Fibroblast of villous mesenchyme (primary cell): ENCODE data around the gene HK1. TPM values are rescaled to one million over a fixed set of nuclear protein-coding genes. Genes with fewer than 3 reads are reported as not detected.

Source experiments
- DNase-seq: peaks from one replicate; pipeline ENCODE4 v3.0.0-alpha.2; 2010; ENCODE audit warnings: low read depth
- H3K4me3 ChIP-seq: 2 replicates; pipeline ENCODE4 v1.5.1; 2011; ENCODE audit warnings: low read depth, mild to moderate bottlenecking, low read length
- total RNA-seq: library from RNA; depleted of rRNA; stranded (reverse); fragments of >200 nt; gene quantifications from 2 replicates; pipeline ENCODE4 v1.2.3, GENCODE V29; 2012
- TF ChIP-seq, protein P1 (sequence below): IDR thresholded peaks from 2 replicates; pipeline ENCODE4 v1.5.1; 2012; ENCODE audit warnings: low read depth, mild to moderate bottlenecking, low read length; ENCODE audit not compliant: insufficient read depth

The HK1 gene
- total RNA-seq, result 86.7 and 91.1 TPM in 2 replicates

DNA sequence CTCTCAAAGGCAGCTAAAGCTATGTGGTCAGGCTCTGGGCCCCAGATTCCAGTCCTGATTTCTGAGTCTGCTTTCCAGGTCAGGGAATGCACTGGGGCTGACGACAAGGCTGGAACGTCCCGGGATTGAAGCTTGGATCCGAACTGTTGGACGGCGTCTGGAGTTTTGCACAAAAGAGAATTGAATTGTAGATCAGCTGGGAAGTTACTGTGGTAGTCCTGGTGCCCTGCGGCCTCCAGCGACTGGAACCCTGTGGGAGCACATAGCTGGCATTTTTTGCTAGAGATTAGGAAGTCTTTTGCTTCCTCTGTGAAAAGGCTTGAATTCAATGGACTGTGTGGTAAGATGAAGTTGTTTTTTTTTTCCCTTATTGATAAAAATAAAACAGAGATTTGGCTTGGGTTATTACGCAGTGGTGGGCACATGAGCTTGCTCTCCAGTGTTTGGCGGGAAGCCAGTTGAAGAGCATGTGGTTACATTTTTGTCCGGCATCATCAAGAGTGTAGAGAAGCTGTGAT is at the start of gene HK1:
TSS of gene HK1 (plus strand) at position 51 of the 518 bp plus-strand sequence.
- TF ChIP-seq, protein P1, sequence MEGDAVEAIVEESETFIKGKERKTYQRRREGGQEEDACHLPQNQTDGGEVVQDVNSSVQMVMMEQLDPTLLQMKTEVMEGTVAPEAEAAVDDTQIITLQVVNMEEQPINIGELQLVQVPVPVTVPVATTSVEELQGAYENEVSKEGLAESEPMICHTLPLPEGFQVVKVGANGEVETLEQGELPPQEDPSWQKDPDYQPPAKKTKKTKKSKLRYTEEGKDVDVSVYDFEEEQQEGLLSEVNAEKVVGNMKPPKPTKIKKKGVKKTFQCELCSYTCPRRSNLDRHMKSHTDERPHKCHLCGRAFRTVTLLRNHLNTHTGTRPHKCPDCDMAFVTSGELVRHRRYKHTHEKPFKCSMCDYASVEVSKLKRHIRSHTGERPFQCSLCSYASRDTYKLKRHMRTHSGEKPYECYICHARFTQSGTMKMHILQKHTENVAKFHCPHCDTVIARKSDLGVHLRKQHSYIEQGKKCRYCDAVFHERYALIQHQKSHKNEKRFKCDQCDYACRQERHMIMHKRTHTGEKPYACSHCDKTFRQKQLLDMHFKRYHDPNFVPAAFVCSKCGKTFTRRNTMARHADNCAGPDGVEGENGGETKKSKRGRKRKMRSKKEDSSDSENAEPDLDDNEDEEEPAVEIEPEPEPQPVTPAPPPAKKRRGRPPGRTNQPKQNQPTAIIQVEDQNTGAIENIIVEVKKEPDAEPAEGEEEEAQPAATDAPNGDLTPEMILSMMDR, result no peak
- DNase-seq, result peak; percentile 55
- H3K4me3 ChIP-seq, result no peak within 1 kb of the TSS

DNA sequence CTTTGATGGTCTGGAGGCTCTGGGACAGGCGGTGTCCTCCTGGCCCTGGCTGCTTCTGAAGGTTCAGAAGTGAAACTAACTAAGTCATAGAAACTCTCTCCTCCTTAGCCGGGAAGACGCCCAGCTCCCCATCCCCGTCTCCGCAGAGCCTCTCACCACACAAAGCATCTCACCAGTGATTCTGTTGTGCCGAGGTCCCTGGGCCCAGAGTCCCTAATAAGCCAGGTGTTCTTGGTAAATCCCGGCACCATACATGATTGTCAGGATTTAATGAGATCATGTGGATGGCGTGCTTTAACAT is 48.7 kb upstream of the HK1 start:
- no peak overlapping the region for H3K4me3 ChIP-seq
- TF ChIP-seq, protein P1, result no peak
- no peak for DNase-seq

- DNase-seq, result no peak
- no peak overlapping the region for H3K4me3 ChIP-seq
- TF ChIP-seq, protein P1, result no peak
Observed at GRCh38 chr10:69230128-69230527, 48.2 kb upstream of the HK1 start.

- H3K4me3 ChIP-seq, result no peak overlapping the region
- TF ChIP-seq, protein P1, result no peak
- DNase-seq, result peak; percentile 68
Observed at GRCh38 chr10:69232252-69232651, 46.0 kb upstream of the HK1 start.

- no peak overlapping the region for H3K4me3 ChIP-seq
- TF ChIP-seq, protein P1, result no peak
- DNase-seq, result no peak
Observed at GRCh38 chr10:69232736-69233480, 45.4 kb upstream of the HK1 start.

- H3K4me3 ChIP-seq, result no peak overlapping the region
- no peak for DNase-seq
- TF ChIP-seq, protein P1, result no peak
Observed at GRCh38 chr10:69234447-69234846, 43.8 kb upstream of the HK1 start.

DNA sequence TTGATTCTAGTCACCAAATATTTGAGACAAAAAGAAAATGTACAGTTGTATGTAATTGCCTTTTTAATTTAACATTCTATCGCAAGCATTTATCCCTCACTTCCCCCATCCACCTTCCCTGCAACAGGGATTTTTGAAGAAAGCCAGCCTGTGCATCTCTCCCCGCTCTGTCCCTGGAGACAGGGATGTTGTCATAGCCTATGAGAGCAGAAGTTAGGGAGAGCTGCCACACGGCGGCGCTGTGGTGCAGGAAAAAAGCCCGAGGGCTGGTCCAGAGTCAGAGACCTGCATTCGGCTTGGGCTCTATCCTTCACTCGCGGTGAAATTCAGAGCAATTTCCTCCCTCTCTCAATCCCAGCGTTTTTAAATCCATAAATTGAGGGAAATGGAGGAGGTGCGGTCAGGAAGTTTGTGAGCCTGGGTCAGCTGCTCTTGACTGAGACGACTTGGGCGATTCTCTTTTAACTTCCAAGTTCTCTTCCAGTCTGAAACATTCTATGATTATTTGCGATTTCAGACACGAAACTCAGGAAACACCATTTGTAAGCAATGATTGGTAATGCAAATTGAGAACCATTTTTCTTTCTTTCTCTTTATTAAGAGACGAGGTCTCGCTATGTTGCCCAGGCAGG is 40.7 kb upstream of the HK1 start:
- DNase-seq, result peak; percentile 77

More for the DNA sequence above, 40.7 kb upstream of the HK1 start:
- no peak overlapping the region for H3K4me3 ChIP-seq
- TF ChIP-seq, protein P1, result peak; percentile 97
